BJ (cell line): ENCODE measurements around the gene CIITA. TPM values are rescaled to one million over a fixed set of nuclear protein-coding genes. Genes with fewer than 3 reads are reported as not detected.

ENCODE experiments used
- CTCF ChIA-PET: fragments of 350-600 bp; formaldehyde crosslinking; extraction: SDS; loops from one replicate; lab custom pipeline; 2021; ENCODE audit warnings: antibody characterized with exemption, inconsistent platforms; lab: Yijun Ruan, JAX
- POLR2A ChIA-PET: fragments of 300-600 bp; sonication (Branson Sonifier 250); formaldehyde crosslinking; extraction: SDS; loops from one replicate; lab custom pipeline; 2021; ENCODE audit warnings: antibody characterized with exemption; lab: Charles Lee
- DNase-seq: peaks from one replicate; pipeline ENCODE4 v3.0.0-alpha.2; 2011; ENCODE audit warnings: low read depth
- H3K27me3 ChIP-seq: 2 replicates; pipeline ENCODE4 v1.6.0; 2011; ENCODE audit warnings: low read length; ENCODE audit not compliant: control insufficient read depth, insufficient read depth
- H3K36me3 ChIP-seq: 2 replicates; pipeline ENCODE4 v1.5.1; 2011; ENCODE audit warnings: low read length; ENCODE audit not compliant: control insufficient read depth, insufficient read depth
- H3K4me3 ChIP-seq: 2 replicates; pipeline ENCODE4 v1.5.1; 2011; ENCODE audit warnings: low read depth, mild to moderate bottlenecking, control low read depth, low read length
- polyA plus RNA-seq: library from polyadenylated mRNA; depleted of rRNA; stranded (reverse); fragments of >200 nt; gene quantifications from 2 replicates; pipeline ENCODE4 v1.2.3, GENCODE V29; 2011
- TF ChIP-seq, protein P1 (sequence below): IDR thresholded peaks from 2 replicates; pipeline ENCODE4 v1.5.1; 2011; ENCODE audit warnings: low read depth, mild to moderate bottlenecking, control low read depth, inconsistent platforms, low read length, moderate library complexity; ENCODE audit not compliant: insufficient read depth

Gene CIITA
- polyA plus RNA-seq, 1 experiment = not detected

- TF ChIP-seq, protein P1, sequence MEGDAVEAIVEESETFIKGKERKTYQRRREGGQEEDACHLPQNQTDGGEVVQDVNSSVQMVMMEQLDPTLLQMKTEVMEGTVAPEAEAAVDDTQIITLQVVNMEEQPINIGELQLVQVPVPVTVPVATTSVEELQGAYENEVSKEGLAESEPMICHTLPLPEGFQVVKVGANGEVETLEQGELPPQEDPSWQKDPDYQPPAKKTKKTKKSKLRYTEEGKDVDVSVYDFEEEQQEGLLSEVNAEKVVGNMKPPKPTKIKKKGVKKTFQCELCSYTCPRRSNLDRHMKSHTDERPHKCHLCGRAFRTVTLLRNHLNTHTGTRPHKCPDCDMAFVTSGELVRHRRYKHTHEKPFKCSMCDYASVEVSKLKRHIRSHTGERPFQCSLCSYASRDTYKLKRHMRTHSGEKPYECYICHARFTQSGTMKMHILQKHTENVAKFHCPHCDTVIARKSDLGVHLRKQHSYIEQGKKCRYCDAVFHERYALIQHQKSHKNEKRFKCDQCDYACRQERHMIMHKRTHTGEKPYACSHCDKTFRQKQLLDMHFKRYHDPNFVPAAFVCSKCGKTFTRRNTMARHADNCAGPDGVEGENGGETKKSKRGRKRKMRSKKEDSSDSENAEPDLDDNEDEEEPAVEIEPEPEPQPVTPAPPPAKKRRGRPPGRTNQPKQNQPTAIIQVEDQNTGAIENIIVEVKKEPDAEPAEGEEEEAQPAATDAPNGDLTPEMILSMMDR = no peak
- Histone ChIP-seq H3K36me3 (no peaks in the 10 kb centered on the region), H3K27me3 (no peaks in the 10 kb centered on the region), H3K4me3 (no peak overlapping the region)
- POLR2A ChIA-PET = no interaction called here
- no peak for DNase-seq
- CTCF ChIA-PET = no interaction called here
Measured at GRCh38 chr16:10859658-10860057, 17.3 kb upstream of the CIITA start.

GRCh38 chr16:10862438-10862837 lies 14.6 kb upstream of the CIITA start:
- POLR2A ChIA-PET = no interaction called here
- DNase-seq = no peak
- no peaks in the 10 kb centered on the region; the same call in 1 of the 2 replicates for H3K27me3 ChIP-seq
- no peak overlapping the region for H3K4me3 ChIP-seq
- CTCF ChIA-PET = no interaction called here
- H3K36me3 ChIP-seq = no peaks in the 10 kb centered on the region
- TF ChIP-seq, protein P1 = no peak

DNA sequence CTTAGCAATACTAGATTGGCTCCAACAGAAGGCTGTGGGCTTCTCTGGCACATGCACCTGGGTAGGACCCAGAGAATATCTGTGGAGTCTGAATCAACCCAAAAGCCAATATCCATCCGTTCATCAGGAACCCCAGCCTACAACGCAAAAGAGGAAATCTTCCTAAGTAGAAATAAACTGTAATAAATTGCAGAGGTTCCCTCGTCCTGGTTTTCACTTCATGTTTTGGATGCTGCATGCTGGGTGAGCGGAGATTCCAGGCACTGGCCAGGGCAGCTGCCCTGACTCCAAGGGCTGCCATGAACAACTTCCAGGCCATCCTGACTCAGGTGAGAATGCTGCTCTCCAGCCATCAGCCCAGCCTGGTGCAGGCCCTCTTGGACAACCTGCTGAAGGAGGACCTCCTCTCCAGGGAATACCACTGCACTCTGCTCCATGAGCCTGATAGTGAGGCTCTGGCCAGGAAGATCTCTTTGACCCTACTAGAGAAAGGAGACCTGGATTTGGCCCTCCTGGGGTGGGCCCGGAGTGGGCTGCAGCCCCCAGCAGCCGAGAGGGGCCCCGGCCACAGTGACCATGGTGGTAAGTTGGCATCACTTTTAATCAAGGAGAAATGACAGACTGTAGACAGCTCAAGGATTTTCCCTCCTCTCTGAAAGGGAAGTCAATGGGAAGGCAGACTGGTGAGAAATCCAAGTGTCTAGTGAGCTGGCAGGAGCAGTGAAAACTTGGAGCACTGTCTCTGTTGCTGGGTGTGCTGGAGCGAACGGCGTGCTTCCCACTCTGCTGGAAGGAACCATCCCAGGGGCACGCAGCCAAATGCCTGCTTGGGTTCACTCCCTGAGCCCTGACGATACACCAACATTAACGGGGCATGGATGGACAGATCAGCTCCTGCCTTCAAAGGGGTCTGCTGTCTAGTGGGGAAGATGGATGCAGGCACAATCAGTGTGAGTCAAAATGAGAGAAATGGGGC lies 10.7 kb upstream of the CIITA start:
- ChIA-PET CTCF (no interaction called here), POLR2A (no interaction called here)
- no peak overlapping the region for H3K4me3 ChIP-seq
- TF ChIP-seq, protein P1 = no peak
- no peaks in the 10 kb centered on the region; the same call in 1 of the 2 replicates for H3K27me3 ChIP-seq
- no peak for DNase-seq
- H3K36me3 ChIP-seq = no peaks in the 10 kb centered on the region

DNA sequence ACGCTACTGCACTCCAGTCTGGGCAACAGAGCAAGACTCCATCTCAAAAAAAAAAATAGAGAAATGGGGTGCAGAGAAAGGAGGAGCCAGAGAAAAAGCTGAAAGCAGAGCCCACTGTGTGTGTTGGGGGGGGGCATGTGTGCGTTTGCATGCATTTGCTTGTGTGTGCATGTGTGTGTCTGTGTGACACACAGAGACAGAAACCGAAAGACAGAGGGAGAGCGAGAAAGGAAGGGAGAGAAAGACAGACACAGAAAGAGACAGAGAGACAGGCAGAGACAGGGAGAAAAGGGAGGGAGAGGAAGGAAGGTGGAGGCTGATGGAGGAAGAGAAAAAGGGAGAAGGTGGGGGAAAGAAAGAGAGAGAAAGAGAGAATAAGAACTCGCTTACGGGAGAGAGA lies 9.8 kb upstream of the CIITA start:
- Histone ChIP-seq H3K36me3 (no peaks in the 10 kb centered on the region), H3K27me3 (no peaks in the 10 kb centered on the region; the same call in 1 of the 2 replicates), H3K4me3 (no peak overlapping the region)
- CTCF ChIA-PET = no interaction called here
- TF ChIP-seq, protein P1 = no peak
- POLR2A ChIA-PET = no interaction called here
- DNase-seq = no peak

GRCh38 chr16:10868104-10868595 lies 8.9 kb upstream of the CIITA start:
- H3K36me3 ChIP-seq = no peaks in the 10 kb centered on the region
- TF ChIP-seq, protein P1 = no peak
- no peaks in the 10 kb centered on the region; the same call in 1 of the 2 replicates for H3K27me3 ChIP-seq
- no peak overlapping the region for H3K4me3 ChIP-seq
- no peak for DNase-seq
- CTCF ChIA-PET = no interaction called here
- POLR2A ChIA-PET = no interaction called here
